ENCODE measurements around the gene INTS1.

Gene INTS1

GRCh38 chr7:1437155-1437880 lies 66.9 kb downstream of the INTS1 start:
- TF ChIP-seq CTCF (IDR thresholded peaks at IDR 0.05; ENCODE audit: insufficient read depth, missing control alignments) = no peak
- no peak for FAIRE-seq
- DNase-seq (ENCODE audit: insufficient read length, low spot score) = no peak

GRCh38 chr7:1436608-1437007 lies 67.6 kb downstream of the INTS1 start:
- FAIRE-seq = no peak
- no peak for DNase-seq (ENCODE audit: insufficient read length, low spot score)
- TF ChIP-seq CTCF (IDR thresholded peaks at IDR 0.05; ENCODE audit: insufficient read depth, missing control alignments) = no peak

GRCh38 chr7:1434891-1435670 lies 69.1 kb downstream of the INTS1 start:
- DNase-seq (ENCODE audit: insufficient read length, low spot score) (no peak), FAIRE-seq (no peak)
- no peak for TF ChIP-seq CTCF (IDR thresholded peaks at IDR 0.05; ENCODE audit: insufficient read depth, missing control alignments)

- FAIRE-seq (no peak), DNase-seq (ENCODE audit: insufficient read length, low spot score) (no peak)
- no peak for TF ChIP-seq CTCF (IDR thresholded peaks at IDR 0.05; ENCODE audit: insufficient read depth, missing control alignments)
Observed at GRCh38 chr7:1434165-1434718, 69.9 kb downstream of the INTS1 start.

- FAIRE-seq (no peak), DNase-seq (ENCODE audit: insufficient read length, low spot score) (no peak)
- TF ChIP-seq CTCF (IDR thresholded peaks at IDR 0.05; ENCODE audit: insufficient read depth, missing control alignments) = no peak
Observed at GRCh38 chr7:1433128-1433920, 70.9 kb downstream of the INTS1 start.

- no peak for FAIRE-seq
- TF ChIP-seq CTCF (IDR thresholded peaks at IDR 0.05; ENCODE audit: insufficient read depth, missing control alignments) = peak; percentile 84
- peak; percentile 81 for DNase-seq (ENCODE audit: insufficient read length, low spot score)
Observed at GRCh38 chr7:1432411-1433082, 71.6 kb downstream of the INTS1 start.

All from D721Med (cell line).